Right atrium auricular region (tissue), 2 donors: ENCODE measurements around the gene SLC26A11. TPM values are rescaled to one million over a fixed set of nuclear protein-coding genes. Genes with fewer than 3 reads are reported as not detected.
"Not testable (repeated sequence)": the region's sequence is repeated elsewhere in the genome, so short reads cannot be mapped to it uniquely, and the experiment has no call there.

Experiments
- DNase-seq: peaks from one replicate; pipeline ENCODE4 v3.0.0-alpha.2; 2019; ENCODE audit warnings: low spot score
- H3K27ac ChIP-seq, 2 donors: fragments of 200-600 bp; sonication (generic); 1 replicate in 1 of 2; 2 replicates in 1 of 2; pipeline ENCODE4 v1.5.1; 2016 to 2019
- H3K27me3 ChIP-seq, 2 donors: fragments of 200-600 bp; sonication (generic); one replicate each; pipeline versions ENCODE4 v1.5.1 to v1.6.0; 2017 to 2019
- H3K36me3 ChIP-seq: fragments of 200-600 bp; sonication (generic); one replicate; pipeline ENCODE4 v1.5.1; 2016
- H3K4me1 ChIP-seq, 2 donors: fragments of 200-600 bp; sonication (generic); one replicate each; pipeline versions ENCODE4 v1.5.1 to v1.6.0; 2017 to 2019
- H3K4me3 ChIP-seq, 2 donors: fragments of 200-600 bp; sonication (generic); 1 replicate in 1 of 2; 2 replicates in 1 of 2; pipeline ENCODE4 v1.5.1; 2017 to 2019; ENCODE audit warnings: mild to moderate bottlenecking in 1 of 2, moderate library complexity in 1 of 2
- H3K9me3 ChIP-seq, 2 donors: fragments of 200-600 bp; sonication (generic); one replicate each; pipeline ENCODE4 v1.5.1; 2019
- total RNA-seq, 2 donors: library from RNA; depleted of rRNA; stranded (reverse); fragments of >200 nt; gene quantifications; one replicate each; pipeline ENCODE4 v1.1.0, GENCODE V29; 2016
- TF ChIP-seq, protein P1 (sequence below), 2 donors: fragments of 200-600 bp; sonication (generic); IDR thresholded peaks; one replicate each; pipeline ENCODE4 v1.5.1; 2019; ENCODE audit warnings: antibody characterized with exemption in 2 of 2

SLC26A11 gene
- total RNA-seq, 2 donors from 2014 or later, result 2.2 to 9.0 TPM

DNA sequence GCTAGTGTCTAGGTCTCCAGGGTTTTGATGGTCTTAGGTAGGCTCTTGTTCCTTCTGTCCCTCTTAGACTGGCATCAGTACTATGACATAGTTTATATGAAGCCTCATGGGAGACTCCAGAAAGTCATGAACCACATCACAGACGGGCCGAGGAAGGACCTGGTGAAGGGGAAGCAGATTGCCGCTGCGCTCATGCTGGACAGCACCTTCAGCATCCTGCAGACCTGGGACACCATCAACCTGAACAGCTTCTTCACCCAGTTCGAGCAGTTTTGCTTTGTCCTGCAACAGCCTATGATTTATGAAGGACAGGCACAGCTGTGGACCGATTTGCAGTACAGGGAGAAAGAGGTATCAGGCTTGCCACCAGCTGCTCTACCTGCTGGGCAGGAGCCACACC is 74.4 kb downstream of the SLC26A11 start:
- TF ChIP-seq, protein P1, sequence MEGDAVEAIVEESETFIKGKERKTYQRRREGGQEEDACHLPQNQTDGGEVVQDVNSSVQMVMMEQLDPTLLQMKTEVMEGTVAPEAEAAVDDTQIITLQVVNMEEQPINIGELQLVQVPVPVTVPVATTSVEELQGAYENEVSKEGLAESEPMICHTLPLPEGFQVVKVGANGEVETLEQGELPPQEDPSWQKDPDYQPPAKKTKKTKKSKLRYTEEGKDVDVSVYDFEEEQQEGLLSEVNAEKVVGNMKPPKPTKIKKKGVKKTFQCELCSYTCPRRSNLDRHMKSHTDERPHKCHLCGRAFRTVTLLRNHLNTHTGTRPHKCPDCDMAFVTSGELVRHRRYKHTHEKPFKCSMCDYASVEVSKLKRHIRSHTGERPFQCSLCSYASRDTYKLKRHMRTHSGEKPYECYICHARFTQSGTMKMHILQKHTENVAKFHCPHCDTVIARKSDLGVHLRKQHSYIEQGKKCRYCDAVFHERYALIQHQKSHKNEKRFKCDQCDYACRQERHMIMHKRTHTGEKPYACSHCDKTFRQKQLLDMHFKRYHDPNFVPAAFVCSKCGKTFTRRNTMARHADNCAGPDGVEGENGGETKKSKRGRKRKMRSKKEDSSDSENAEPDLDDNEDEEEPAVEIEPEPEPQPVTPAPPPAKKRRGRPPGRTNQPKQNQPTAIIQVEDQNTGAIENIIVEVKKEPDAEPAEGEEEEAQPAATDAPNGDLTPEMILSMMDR (IDR thresholded peaks at IDR 0.05), result no peak
- no peak overlapping the region for H3K4me3 ChIP-seq
- H3K27me3 ChIP-seq, result no peaks in the 10 kb centered on the region
- no peaks in the 10 kb centered on the region for H3K4me1 ChIP-seq
- DNase-seq, result no peak
- H3K9me3 ChIP-seq, result no peaks in the 10 kb centered on the region
- no peak overlapping the region for H3K27ac ChIP-seq
- peaks cover 95% of the 10 kb centered on the region for H3K36me3 ChIP-seq

DNA sequence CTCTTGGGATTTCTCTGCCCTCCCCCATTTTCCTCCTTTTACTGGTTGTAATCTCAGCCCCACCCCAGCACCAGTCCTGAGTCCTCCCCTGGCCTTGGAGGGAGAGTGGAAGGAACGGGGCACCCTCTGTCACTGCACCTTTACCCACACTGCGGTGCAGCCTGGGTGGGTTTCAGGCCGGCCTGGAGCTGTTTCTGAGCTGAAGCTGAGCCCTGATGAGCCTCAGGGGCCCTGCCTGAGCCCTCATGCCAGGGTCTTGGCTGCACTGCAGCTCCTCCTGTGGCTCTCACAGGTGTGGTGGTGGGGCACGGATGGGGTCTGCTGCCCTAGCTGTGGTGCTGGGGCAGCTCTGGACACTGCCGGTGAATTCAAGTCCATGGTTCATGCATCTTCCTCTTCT is 74.9 kb downstream of the SLC26A11 start:
- Histone ChIP-seq H3K4me3 (no peak overlapping the region), H3K27ac (no peak overlapping the region), H3K27me3 (no peaks in the 10 kb centered on the region), H3K36me3 (peaks cover 95% of the 10 kb centered on the region), H3K4me1 (no peaks in the 10 kb centered on the region), H3K9me3 (no peaks in the 10 kb centered on the region)
- DNase-seq, result no peak
- TF ChIP-seq, protein P1 (IDR thresholded peaks at IDR 0.05), result no peak

DNA sequence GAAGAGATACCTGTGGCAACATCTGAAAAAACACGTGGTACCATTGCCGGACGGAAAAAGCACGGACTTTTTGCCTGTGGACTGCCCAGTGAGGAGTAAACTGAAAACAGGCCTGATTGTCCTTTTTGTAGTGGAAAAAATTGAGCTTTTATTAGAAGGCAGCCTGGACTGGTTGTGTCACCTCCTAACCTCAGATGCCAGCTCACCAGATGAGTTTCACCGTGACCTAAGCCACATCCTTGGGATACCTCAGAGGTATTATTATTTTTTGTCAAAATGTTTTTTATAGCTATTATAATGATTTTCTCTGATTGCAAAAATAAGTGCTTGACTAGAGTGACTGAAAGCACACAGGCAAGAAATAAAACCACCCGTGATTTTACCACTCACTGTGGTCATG is 75.3 kb downstream of the SLC26A11 start:
- TF ChIP-seq, protein P1 (IDR thresholded peaks at IDR 0.05), result no peak

DNA sequence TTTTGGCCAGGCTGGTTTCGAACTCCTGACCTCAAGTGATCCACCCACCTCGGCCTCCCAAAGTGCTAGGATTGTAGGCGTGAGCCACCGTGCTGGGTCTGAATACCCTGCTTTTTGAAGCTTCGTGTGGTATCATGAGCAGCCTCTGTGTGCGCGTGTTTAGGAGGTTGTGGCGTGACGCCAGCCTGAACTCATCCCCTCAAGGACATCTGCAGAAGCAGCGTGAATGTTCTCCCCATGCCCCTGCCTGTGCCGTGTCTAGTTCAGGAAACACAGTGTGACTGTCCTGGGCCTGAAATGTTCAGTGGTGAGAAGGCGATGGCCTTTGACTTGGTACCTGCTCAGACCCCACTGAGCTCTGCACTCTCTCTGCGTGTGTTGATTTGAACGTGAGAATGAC is 76.0 kb downstream of the SLC26A11 start:
- peaks cover 95% of the 10 kb centered on the region for H3K36me3 ChIP-seq
- no peak overlapping the region for H3K4me3 ChIP-seq
- H3K27me3 ChIP-seq, result no peaks in the 10 kb centered on the region
- no peak for DNase-seq
- no peaks in the 10 kb centered on the region for H3K4me1 ChIP-seq
- TF ChIP-seq, protein P1 (IDR thresholded peaks at IDR 0.05), result no peak
- H3K27ac ChIP-seq, result no peak overlapping the region
- H3K9me3 ChIP-seq, result no peaks in the 10 kb centered on the region

More for the DNA sequence above, 75.3 kb downstream of the SLC26A11 start:
- no peak overlapping the region for H3K4me3 ChIP-seq
- DNase-seq, result no peak
- H3K36me3 ChIP-seq, result peaks cover 95% of the 10 kb centered on the region
- no peaks in the 10 kb centered on the region for H3K4me1 ChIP-seq
- H3K27ac ChIP-seq, result no peak overlapping the region
- no peaks in the 10 kb centered on the region for H3K27me3 ChIP-seq
- no peaks in the 10 kb centered on the region for H3K9me3 ChIP-seq

DNA sequence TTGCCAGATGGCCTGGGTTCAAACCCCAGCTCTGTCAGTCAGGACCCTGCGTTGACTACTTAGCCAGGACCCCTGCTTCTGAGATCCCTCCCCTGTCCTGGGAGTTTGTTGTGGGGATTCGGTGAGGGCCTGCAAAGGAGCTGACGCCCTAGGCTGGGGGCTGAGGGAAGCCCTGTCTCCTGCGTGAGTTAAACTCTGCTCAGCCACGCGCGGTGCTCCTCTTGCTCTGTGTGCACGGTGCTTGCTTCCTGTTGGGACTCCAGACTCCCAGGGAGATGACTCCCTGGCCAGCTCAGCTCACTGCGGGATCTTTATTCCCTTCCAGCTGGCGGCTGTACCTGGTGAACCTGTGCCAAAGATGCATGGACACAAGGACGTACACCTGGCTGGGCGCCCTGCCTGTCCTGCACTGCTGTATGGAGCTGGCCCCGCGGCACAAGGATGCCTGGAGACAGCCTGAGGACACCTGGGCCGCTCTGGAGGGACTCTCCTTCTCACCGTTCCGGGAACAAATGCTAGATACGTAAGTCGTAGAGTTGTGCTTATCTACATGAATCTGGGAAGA is 77.9 kb downstream of the SLC26A11 start:
- Histone ChIP-seq H3K27me3 (no peaks in the 10 kb centered on the region), H3K4me3 (no peak overlapping the region), H3K4me1 (no peaks in the 10 kb centered on the region), H3K9me3 (peaks cover 0 to 1% of the 10 kb centered on the region in 2 donors), H3K27ac (no peak overlapping the region), H3K36me3 (peaks cover 95% of the 10 kb centered on the region)
- DNase-seq, result no peak
- TF ChIP-seq, protein P1 (IDR thresholded peaks at IDR 0.05), result no peak

DNA sequence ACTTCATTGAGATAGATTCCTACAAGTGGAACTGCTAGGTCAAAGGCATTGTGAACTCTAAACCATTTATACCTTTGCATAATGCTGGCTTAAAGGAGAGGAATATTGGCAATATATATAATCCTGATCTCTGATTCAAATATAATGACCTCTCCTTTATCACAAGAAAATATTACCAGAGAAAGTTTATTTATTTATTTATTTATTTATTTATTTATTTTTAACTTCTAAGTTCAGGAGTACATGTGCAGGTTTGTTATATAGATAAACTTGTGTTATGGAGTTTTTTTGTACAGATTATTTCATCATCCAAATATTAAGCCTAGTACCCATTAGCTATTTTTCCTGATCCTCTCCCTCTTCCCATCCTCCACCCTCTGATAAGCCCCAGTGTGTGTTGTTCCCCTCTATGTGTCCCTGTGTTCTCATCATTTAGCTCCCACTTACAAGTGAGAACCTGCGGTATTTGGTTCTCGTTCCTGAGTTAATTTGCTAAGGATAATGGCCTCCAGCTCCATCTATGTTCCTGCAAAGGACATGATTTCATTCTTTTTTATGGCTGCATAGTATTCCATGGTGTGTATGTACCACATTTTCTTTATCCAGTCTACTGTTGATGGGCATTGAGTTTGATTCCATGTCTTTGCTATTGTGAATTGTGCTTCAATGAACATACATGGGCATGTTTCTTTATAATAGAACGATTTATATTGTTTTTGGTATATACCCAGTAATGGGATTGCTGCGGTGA is 79.3 kb downstream of the SLC26A11 start:
- Histone ChIP-seq H3K9me3 (peaks cover 0 to 16% of the 10 kb centered on the region in 2 donors), H3K36me3 (peaks cover 98% of the 10 kb centered on the region)
- not testable (repeated sequence) for DNase-seq, H3K4me3 ChIP-seq, H3K4me1 ChIP-seq, H3K27me3 ChIP-seq, H3K27ac ChIP-seq

DNA sequence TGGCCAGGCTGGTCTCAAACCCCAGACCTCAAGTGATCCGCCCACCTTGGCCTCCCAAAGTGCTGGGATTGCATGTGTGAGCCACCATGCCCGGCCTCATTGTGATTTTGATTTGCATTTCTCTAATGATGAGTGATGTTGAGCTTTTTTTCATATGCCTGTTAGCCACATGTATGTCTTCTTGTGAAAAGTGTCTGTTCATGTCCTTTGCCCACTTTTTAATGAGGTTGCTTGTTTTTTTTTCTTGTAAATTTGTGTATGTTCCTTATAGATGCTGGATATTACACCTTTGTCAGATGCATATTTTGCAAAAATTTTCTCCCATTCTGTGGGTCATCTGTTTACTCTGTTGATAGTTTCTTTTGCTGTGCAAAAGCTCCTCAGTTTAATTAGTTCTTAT is 80.5 kb downstream of the SLC26A11 start:
- not testable (repeated sequence) for H3K27ac ChIP-seq, H3K27me3 ChIP-seq, DNase-seq, H3K4me1 ChIP-seq, H3K4me3 ChIP-seq
- Histone ChIP-seq H3K36me3 (peaks cover 99% of the 10 kb centered on the region), H3K9me3 (peaks cover 0 to 17% of the 10 kb centered on the region in 2 donors)
